Measurements from ENCODE around the gene TRAF3IP3.
"Not testable (repeated sequence)": the region's sequence is repeated elsewhere in the genome, so short reads cannot be mapped to it uniquely, and the experiment has no call there.

TRAF3IP3 gene

GRCh38 chr1:209769171-209769904, 13.5 kb downstream of the TRAF3IP3 start:
- no peak for DNase-seq

GRCh38 chr1:209769971-209770370, 14.1 kb downstream of the TRAF3IP3 start:
- no peak for DNase-seq

- DNase-seq = no peak
Observed at GRCh38 chr1:209770636-209771415, 15.0 kb downstream of the TRAF3IP3 start.

GRCh38 chr1:209772126-209772525, 16.3 kb downstream of the TRAF3IP3 start:
- no peak for DNase-seq

- DNase-seq = no peak
Observed at GRCh38 chr1:209774592-209774991, 18.7 kb downstream of the TRAF3IP3 start.

GRCh38 chr1:209775678-209776077, 19.8 kb downstream of the TRAF3IP3 start:
- no peak for DNase-seq

GRCh38 chr1:209777587-209777986, 21.7 kb downstream of the TRAF3IP3 start:
- DNase-seq = no peak

- DNase-seq = no peak
Observed at GRCh38 chr1:209778102-209778501, 22.2 kb downstream of the TRAF3IP3 start.

GRCh38 chr1:209780268-209780667, 24.4 kb downstream of the TRAF3IP3 start:
- DNase-seq = no peak

- DNase-seq = peak in 1 of 2 experiments; percentile 29
Observed at GRCh38 chr1:209783386-209783785, 27.5 kb downstream of the TRAF3IP3 start.

- peak; percentile 99 to 100 for DNase-seq
Observed at GRCh38 chr1:209784265-209785169, 28.7 kb downstream of the TRAF3IP3 start, which contains the start of gene C1orf74. TSS of gene C1orf74 (minus strand) at chr1:209784559. CDS start at chr1:209783634, 925 bp downstream.

- no peak for DNase-seq
Observed at GRCh38 chr1:209785592-209785991, 29.7 kb downstream of the TRAF3IP3 start.

GRCh38 chr1:209786146-209786545, 30.3 kb downstream of the TRAF3IP3 start:
- peak; percentile 18 to 24 for DNase-seq

GRCh38 chr1:209787551-209787950, 31.7 kb downstream of the TRAF3IP3 start:
- peak; percentile 37 to 66 for DNase-seq

- no peak for DNase-seq
Observed at GRCh38 chr1:209789245-209789644, 33.4 kb downstream of the TRAF3IP3 start.

- DNase-seq = no peak
Observed at GRCh38 chr1:209790286-209791193, 34.7 kb downstream of the TRAF3IP3 start.

- no peak for DNase-seq
Observed at GRCh38 chr1:209791920-209792319, 36.1 kb downstream of the TRAF3IP3 start.

GRCh38 chr1:209793711-209794110, 37.9 kb downstream of the TRAF3IP3 start:
- not testable (repeated sequence) for DNase-seq

GRCh38 chr1:209797978-209798639, 42.3 kb downstream of the TRAF3IP3 start:
- no peak for DNase-seq

GRCh38 chr1:209800984-209801834, 45.4 kb downstream of the TRAF3IP3 start:
- peak in 1 of 2 experiments; percentile 15 for DNase-seq

All from NCI-H446 (cell line).